Measurements from ENCODE around the gene OGFR. TPM values are rescaled to one million over a fixed set of nuclear protein-coding genes. Genes with fewer than 3 reads are reported as not detected.

The OGFR gene
- total RNA-seq, 1 experiment from 2014 or later: 57.4 TPM

Other genes with a start within 250 kb of the OGFR start
- gene SLCO4A1, start 162.3 kb upstream of the OGFR start, total RNA-seq (2021): 14.1 and 19.3 TPM in 2 replicates
- gene NTSR1, start 96.0 kb upstream of the OGFR start, total RNA-seq (2021): 0.98 and 1.3 TPM in 2 replicates
- gene MRGBP, start 8.4 kb upstream of the OGFR start, total RNA-seq (2021): 27.8 and 30.2 TPM in 2 replicates
- gene COL9A3, start 12.2 kb downstream of the OGFR start, total RNA-seq (2021): 8.3 and 8.5 TPM in 2 replicates
- 29.3 and 35.4 TPM in 2 replicates for gene TCFL5, start 57.0 kb downstream of the OGFR start, total RNA-seq (2021)
- 56.4 and 61.4 TPM in 2 replicates for gene DIDO1, start 121.7 kb downstream of the OGFR start, total RNA-seq (2021)
- gene GID8, start 133.3 kb downstream of the OGFR start, total RNA-seq (2021): 45.7 and 49.7 TPM in 2 replicates
- gene SLC17A9, start 147.9 kb downstream of the OGFR start, total RNA-seq (2021): 0.20 and 0.22 TPM in 2 replicates
- not detected in 2 replicates for gene BHLHE23, start 202.1 kb downstream of the OGFR start, total RNA-seq (2021)